Measurements from ENCODE around the gene CTBP2. TPM values are rescaled to one million over a fixed set of nuclear protein-coding genes. Genes with fewer than 3 reads are reported as not detected.

The CTBP2 gene
- total and polyA plus RNA-seq, 10 donors, result 6.7 to 74.4 (median 40.1) TPM

- intact Hi-C loops (cut with DNase I; ENCODE audit: low total_unique reads), result no loop called here
- 70 to 81% (median 72%) methylated on average over 5 of the region's 5 CpGs for WGBS, 5 donors
- Histone ChIP-seq H3K27me3 (replicated peaks in 1 of 7) (no peaks in the 10 kb centered on the region), H3K36me3 (peaks cover 0 to 43% (median 4%) of the 10 kb centered on the region in 6 donors), H3K9me3 (peaks cover 0 to 11% (median 4%) of the 10 kb centered on the region in 8 donors), H3K4me1 (peaks cover 0 to 47% (median 22%) of the 10 kb centered on the region in 6 donors), H3K4me3 (no peak overlapping the region), H3K27ac (no peak overlapping the region)
- no peak for DNase-seq
- TF ChIP-seq POLR2A (IDR thresholded peaks at IDR 0.05), result no peak
- no peak for TF ChIP-seq POLR2AphosphoS5 (IDR thresholded peaks at IDR 0.05)
- TF ChIP-seq, protein P1, sequence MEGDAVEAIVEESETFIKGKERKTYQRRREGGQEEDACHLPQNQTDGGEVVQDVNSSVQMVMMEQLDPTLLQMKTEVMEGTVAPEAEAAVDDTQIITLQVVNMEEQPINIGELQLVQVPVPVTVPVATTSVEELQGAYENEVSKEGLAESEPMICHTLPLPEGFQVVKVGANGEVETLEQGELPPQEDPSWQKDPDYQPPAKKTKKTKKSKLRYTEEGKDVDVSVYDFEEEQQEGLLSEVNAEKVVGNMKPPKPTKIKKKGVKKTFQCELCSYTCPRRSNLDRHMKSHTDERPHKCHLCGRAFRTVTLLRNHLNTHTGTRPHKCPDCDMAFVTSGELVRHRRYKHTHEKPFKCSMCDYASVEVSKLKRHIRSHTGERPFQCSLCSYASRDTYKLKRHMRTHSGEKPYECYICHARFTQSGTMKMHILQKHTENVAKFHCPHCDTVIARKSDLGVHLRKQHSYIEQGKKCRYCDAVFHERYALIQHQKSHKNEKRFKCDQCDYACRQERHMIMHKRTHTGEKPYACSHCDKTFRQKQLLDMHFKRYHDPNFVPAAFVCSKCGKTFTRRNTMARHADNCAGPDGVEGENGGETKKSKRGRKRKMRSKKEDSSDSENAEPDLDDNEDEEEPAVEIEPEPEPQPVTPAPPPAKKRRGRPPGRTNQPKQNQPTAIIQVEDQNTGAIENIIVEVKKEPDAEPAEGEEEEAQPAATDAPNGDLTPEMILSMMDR (IDR thresholded peaks at IDR 0.05 in 8 of 11, conservative IDR thresholded peaks at IDR 0.05 in 3 of 11), result no peak
Observed at GRCh38 chr10:125111118-125111727, 49.1 kb downstream of the CTBP2 start.

DNA sequence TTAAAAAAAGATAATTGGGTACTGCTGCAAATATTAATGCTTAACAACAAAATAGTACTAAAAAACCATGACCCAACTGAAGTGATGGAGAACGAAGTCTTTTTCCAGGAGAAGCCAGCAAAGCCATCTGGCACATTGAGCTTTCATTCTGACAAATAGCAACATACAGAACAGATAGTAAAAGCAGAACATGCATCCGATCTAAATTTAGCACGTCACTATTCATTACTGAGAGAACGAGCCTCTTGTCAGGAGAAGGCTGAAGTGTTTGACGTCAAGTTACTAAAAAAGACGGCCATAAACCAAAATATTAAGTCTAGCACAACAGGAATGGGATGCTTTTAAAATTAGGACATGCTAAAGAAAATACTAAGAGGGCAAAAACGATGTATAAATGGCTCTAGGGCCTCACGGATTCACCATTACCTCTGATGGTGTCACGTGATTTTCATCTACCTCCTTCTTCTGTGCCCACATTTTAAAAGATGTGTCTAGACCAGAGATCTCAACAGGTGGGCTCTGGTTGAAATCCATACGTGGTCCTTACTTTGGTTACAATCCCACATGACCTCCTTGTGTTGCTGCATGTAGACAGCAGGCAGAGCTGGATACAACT lies 52.3 kb downstream of the CTBP2 start:
- H3K9me3 ChIP-seq, result peaks cover 0 to 11% (median 4%) of the 10 kb centered on the region in 8 donors
- intact Hi-C loops (cut with DNase I; ENCODE audit: low total_unique reads), result no loop called here
- H3K27ac ChIP-seq, result no peak overlapping the region
- no peak for DNase-seq
- no peaks in the 10 kb centered on the region for H3K27me3 ChIP-seq (replicated peaks in 1 of 7)
- H3K36me3 ChIP-seq, result peaks cover 0 to 54% (median 4%) of the 10 kb centered on the region in 6 donors
- WGBS, 5 donors, result 88 to 95% (median 92%) methylated on average over 10 of the region's 10 CpGs
- TF ChIP-seq POLR2A (IDR thresholded peaks at IDR 0.05), result no peak
- no peak for TF ChIP-seq POLR2AphosphoS5 (IDR thresholded peaks at IDR 0.05)
- TF ChIP-seq, protein P1 (IDR thresholded peaks at IDR 0.05 in 8 of 11, conservative IDR thresholded peaks at IDR 0.05 in 3 of 11), result no peak
- H3K4me1 ChIP-seq, result peaks cover 0 to 53% (median 18%) of the 10 kb centered on the region in 6 donors
- no peak overlapping the region for H3K4me3 ChIP-seq

DNA sequence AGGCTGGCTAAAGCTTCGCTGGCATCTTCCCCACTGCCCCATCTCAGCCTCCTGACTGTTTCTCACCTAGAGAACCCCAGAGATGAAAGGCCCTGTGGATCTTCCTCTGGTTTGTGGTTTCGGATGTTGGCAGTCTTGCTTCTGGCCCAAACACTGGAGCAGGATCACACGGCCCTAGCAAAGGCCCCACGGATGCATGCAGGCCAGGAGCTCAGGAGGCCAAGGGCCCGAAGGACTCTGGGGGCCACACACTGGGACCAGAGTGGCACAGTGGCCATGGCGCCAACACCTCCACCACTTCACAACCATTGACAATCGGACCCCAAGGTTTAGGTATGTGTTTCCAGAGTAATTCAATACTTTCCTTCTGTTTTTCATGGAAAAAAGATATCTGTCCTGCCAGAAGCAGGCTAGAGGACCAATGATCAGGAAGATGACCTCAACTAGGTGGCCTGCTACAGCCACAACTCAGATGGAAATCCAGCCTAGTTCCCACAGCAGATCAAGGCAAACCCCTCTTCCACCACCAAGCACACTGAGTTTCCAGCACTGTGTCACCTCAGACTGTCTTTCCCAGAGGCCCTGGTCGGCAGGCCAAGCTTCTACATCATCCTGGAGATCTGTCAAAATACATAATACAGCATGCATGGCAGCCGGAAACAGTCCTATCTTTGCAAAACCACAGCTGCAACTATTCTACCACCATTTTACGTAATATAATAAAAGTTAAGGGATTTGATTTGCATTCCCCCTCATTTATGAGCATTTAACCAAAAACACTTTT lies 53.0 kb downstream of the CTBP2 start:
- peaks cover 0 to 54% (median 22%) of the 10 kb centered on the region in 6 donors for H3K4me1 ChIP-seq
- TF ChIP-seq, protein P1 (IDR thresholded peaks at IDR 0.05 in 8 of 11, conservative IDR thresholded peaks at IDR 0.05 in 3 of 11), result no peak
- TF ChIP-seq POLR2AphosphoS5 (IDR thresholded peaks at IDR 0.05), result no peak
- no peak for TF ChIP-seq POLR2A (IDR thresholded peaks at IDR 0.05)
- H3K4me3 ChIP-seq, result no peak overlapping the region
- no peak overlapping the region for H3K27ac ChIP-seq
- intact Hi-C loops (cut with DNase I; ENCODE audit: low total_unique reads), result no loop called here
- no peaks in the 10 kb centered on the region for H3K27me3 ChIP-seq (replicated peaks in 1 of 7)
- 76 to 90% (median 81%) methylated on average over 8 to 10 of the region's 10 CpGs for WGBS, 5 donors
- H3K36me3 ChIP-seq, result peaks cover 0 to 54% (median 4%) of the 10 kb centered on the region in 6 donors
- peaks cover 0 to 11% (median 4%) of the 10 kb centered on the region in 8 donors for H3K9me3 ChIP-seq
- peak; percentile 31 for DNase-seq

Measured in spleen (tissue), 11 donors.